ENCODE measurements around the gene GTF2H4.
"Not testable (repeated sequence)": the region's sequence is repeated elsewhere in the genome, so short reads cannot be mapped to it uniquely, and the experiment has no call there.

The GTF2H4 gene

DNA sequence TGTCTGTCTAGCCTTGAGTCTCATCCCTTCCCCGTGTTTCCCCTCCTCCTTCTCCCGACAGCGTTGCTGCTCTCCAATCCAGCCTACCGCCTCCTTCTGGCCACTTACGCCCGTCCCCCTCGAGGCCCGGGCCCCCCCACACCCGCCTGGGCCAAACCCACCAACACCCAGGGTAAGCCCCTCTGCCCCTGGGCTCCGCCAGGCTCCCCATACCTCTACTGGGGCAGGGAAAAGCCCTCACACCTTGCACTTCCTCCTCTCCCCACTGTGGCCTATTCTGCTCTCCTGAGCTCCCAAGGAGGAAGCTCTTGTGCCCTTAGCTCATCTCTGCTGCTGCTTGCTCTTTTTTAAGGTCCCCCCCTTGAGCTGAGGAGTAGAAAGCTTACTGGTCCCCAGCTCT, 12.7 kb upstream of the GTF2H4 start:
- no peak for DNase-seq

DNA sequence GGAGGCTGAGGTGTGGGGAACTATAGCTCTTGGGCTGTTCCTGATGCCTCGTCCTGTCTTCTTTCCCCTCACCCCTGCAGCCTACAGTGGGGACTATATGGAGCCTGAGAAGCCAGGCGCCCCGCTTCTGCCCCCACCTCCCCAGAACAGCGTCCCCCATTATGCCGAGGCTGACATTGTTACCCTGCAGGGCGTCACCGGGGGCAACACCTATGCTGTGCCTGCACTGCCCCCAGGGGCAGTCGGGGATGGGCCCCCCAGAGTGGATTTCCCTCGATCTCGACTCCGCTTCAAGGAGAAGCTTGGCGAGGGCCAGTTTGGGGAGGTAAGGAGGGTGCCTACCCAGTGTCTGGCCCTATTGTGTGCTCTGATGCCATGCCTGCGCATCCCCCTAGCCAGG, 11.5 kb upstream of the GTF2H4 start:
- no peak for DNase-seq

DNA sequence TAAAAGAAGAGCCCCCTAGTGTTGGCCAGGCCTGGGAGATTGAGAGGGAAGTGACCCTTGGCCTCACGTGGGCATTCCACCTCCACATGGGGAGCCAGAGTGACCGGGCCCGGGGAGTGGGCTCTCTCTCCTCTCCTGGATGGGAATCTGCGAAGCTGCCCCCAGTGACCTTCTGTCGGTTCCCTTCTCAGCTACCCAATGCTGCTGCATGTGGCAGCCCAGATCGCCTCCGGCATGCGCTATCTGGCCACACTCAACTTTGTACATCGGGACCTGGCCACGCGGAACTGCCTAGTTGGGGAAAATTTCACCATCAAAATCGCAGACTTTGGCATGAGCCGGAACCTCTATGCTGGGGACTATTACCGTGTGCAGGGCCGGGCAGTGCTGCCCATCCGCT, 10.1 kb upstream of the GTF2H4 start:
- no peak for DNase-seq

DNA sequence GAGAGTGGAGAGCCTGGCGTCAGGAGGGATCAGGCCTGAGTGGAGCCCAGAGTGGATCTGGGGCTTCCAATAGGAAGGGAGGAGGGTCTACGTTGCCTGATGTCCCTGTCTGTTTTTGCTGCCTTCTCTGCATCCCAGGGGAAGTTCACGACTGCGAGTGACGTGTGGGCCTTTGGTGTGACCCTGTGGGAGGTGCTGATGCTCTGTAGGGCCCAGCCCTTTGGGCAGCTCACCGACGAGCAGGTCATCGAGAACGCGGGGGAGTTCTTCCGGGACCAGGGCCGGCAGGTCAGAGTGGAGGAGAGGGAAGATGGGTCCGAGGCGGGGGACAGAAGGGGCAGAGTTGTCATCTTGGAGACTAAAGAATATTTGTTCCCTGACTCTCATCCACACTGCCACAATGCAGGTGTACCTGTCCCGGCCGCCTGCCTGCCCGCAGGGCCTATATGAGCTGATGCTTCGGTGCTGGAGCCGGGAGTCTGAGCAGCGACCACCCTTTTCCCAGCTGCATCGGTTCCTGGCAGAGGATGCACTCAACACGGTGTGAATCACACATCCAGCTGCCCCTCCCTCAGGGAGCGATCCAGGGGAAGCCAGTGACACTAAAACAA, 9.2 kb upstream of the GTF2H4 start:
- DNase-seq = no peak

DNA sequence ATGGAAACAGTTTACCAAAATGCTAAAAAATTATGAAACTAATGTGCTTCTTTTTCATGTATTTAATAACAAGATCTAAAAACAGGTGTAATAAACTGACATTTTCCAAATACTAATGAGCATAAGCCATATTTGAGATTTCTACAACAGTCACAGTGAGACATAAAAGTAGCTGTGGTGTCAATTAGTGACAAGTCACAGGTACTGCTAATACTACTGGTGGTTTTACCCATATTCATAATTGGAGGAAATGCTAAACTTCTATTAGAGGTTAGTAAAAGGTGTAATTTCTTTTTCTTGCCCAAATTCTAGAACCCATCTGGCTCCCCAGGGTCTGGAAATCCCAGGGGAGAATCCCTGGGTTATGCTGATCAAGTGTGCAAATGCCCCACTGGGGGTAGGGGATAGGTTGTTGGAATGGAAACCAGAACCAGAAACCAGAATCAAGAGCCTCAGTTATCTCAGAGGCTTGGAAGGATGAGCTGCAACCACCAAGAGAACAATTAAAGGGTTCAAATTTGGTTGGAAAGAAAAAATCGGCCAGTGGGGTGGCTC, 7.1 kb upstream of the GTF2H4 start:
- no peak for DNase-seq

DNA sequence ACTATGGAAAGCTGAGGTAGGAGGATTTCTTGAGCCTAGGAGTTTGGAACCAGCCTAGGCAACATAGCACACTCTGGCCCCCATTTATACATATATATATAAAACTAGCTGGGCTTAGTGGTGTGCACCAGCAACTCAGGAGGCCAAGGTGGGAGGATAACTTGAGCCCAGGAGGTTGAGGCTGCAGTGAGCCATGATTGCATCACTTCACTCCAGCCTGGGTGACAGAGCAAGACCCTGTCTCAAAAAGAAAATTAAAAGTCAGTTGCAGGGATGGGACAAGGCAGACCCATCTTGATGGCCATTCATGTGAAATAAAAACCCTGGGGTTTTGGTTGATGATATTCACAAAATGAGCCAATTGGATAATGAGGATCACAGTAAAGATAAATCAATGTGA, 6.6 kb upstream of the GTF2H4 start:
- DNase-seq = no peak

DNA sequence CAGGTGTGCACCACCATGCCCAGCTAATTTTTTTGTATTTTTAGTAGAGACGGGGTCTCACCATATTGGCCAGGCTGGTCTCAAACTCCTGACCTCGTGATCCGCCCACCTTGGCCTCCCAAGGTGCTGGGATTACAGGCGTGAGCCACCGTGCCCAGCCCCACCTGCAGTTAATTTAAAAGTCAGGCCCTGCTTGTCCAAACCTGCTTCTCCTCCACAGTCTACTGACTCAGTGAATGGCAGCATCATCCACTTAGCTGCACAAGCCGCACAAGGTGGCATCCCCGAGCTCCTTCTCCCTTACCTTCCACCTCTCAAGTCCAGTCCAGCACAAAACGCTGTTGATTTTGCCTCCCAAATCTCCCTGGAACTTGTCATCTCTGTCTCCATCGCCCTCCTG, 5.8 kb upstream of the GTF2H4 start:
- DNase-seq = not testable (repeated sequence)

DNA sequence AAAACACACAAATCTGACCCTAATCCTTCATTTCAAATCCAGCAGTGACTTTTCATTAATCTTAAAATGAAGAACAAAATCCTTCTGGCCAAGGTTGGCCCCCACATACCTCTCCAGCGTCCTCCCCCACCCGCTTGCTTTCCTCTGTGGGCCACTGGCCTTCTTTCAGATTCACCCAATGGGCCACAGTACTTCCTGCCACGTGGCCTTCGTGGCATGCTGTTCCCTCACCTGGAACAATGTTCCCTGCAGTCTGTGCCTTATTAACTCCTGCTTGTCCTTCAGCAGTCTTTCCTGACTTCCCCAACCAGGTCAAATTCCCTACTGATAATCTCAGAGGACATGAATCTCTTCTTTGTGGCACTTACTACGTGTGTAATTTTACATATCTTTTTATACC, 5.3 kb upstream of the GTF2H4 start:
- DNase-seq = no peak

DNA sequence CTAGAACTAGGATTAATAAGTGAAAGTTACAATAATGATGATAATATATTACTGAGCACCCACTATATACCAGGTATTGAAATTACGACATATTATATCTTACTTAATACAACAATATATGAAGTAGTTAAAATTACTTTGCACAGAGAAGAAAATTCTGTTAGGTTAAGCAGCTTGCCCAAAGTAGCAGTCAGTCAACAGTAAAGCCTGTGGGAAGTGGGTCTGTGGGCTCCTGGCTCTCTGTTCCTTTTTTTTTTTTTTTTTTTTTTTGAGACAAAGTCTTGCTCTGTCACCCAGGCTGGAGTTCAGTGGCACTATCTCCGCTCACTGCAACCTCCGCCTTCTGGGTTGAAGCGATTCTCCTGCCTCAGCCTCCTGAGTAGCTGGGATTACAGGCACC, 4.8 kb upstream of the GTF2H4 start:
- DNase-seq = no peak

DNA sequence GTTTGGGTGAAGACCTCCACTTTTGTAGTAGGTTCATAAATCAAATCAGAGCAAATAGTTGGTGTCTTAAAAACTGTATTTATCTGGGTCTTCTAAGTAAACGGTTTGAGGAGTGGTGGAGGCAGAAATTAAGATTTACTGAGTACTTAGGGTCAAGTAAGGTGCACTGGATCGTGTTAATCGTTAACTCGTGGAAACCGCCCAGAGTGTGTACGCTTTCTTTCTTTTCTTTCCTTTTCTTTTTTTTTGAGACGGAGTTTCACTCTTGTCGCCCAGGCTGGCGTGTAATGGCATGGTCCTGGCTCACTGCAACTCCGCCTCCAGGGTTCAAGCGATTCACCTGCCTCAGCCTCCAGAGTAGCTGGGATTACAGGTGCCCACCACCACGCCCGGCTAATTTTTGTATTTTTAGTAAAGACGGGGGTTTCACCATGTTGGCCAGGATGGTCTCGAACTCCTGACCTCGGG, 683 bp upstream of the GTF2H4 start:
- not testable (repeated sequence) for DNase-seq

DNA sequence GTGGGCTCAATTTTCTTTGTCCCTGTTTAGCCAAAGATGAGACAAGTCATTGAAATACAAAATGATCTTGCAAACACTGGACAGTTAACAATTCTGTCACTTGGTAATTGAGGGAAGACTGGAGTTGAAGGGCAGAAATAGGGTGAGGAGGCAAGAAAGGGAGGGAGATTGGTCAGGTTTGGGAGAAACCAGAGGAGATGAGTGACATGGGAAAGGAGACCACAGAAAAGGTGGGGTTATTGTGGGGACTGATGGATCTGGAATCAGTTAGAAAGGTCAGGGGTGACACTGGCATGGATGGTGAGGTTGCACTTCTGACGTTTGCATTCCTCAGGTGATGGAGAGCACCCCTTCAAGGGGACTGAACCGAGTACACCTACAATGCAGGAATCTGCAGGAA, 693 bp downstream of the GTF2H4 start:
- DNase-seq = no peak

DNA sequence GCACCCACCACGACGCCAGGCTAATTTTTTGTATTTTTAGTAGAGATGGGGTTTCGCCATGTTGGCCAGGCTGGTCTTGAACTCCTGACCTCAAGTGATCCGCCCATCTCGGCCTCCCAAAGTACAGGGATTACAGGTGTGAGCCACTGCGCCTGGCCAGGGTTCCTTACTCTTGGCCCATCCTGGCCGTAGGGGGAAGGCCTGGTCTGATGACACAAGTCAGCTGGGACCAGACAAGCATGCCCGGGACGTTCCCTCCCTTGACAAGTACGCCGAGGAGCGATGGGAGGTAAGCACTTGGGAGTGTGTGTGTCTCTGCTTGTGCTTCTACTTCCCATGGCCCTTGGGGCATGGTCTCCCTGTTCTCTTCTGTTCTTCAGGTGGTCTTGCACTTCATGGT, 2.5 kb downstream of the GTF2H4 start:
- DNase-seq = not testable (repeated sequence)

DNA sequence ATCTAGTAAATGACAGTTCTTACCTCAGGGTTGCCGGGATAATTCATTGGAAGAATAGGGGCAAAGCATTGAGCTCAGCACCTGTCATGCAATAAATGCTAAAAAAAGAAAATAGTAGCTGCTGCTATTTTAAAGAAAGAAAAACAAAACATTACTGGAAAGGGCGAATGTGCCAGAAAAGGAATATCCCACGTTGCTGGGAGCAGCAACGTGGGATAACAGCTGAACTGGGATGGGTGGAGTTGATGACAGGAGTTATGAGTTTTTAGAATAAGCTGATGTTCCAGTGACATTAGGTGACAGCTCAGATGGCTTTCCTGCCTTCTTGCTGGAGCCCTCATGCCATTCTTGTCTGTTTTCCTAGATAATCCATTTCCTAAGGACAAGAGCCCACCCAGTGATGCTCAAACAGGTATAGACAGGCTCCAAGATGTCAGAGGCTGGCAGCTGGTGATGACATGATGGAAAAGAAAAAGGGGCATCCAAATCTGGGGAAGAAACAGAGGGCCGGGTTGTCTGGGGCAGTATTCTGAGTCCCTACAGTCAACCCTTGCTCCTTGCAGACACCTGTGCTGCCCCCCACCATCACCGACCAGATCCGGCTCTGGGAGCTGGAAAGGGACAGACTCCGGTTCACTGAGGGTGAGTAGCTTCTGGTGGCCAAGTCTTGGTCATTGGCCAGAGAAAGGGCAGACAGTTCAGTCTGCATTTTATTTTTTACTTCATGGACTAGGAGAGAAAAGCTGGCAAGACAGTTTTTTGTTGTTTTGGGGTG, 4.9 kb downstream of the GTF2H4 start:
- DNase-seq = no peak

DNA sequence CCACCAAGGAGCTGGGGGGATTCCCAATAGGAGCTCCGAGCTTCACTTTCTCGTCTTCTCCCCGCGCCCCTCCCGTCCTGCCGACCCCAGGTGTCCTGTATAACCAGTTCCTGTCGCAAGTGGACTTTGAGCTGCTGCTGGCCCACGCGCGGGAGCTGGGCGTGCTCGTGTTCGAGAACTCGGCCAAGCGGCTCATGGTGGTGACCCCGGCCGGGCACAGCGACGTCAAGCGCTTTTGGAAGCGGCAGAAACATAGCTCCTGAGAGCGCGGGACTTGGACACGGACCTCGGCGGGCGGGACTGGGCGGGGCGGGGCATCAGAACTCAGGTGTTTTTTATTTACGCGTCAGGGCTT, 5.7 kb downstream of the GTF2H4 start:
- no peak for DNase-seq

DNA sequence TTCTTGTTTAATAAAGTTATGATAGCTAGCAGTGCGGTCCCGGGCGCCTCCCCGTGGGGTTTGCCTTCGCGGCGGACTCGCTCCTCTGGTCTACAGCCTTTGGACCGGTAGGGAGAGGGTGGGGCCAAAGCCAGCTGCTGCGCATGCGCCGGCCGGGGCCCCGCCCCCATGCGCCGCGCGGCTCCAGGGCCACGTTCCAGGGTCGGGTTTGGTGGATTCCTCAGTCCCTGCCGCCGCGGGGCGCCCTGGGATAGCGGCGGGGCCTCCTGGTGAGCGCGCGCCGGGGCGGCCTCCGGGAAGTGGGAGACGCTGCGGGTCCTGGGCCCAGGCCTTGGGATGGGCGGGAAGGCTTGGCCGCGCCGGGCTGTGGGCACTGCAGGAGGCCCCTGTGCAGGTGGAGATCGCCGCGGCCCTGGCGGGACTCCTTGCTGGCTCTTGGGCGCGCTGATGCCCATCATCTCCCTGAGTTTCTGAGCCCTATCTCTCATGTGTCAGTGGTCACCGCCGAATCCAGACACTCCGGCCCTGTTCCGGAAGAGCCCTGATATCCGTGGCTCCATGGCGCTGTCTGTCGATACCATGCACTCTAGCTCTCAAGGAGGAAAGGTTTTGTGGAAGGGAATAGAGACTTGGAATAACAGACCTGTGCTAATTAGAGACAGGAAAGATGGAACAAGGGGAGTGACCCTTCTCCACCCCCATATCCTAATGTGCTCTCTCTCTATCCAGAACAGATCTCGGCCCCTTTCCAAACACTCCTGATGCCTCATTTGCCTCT, 6.3 kb downstream of the GTF2H4 start, which contains the start of gene VARS2:
Gene VARS2 (plus strand): TSS at position 163 of the 778 bp plus-strand sequence. CDS start 599 bp downstream, at position 762.
- peak; percentile 91 for DNase-seq

DNA sequence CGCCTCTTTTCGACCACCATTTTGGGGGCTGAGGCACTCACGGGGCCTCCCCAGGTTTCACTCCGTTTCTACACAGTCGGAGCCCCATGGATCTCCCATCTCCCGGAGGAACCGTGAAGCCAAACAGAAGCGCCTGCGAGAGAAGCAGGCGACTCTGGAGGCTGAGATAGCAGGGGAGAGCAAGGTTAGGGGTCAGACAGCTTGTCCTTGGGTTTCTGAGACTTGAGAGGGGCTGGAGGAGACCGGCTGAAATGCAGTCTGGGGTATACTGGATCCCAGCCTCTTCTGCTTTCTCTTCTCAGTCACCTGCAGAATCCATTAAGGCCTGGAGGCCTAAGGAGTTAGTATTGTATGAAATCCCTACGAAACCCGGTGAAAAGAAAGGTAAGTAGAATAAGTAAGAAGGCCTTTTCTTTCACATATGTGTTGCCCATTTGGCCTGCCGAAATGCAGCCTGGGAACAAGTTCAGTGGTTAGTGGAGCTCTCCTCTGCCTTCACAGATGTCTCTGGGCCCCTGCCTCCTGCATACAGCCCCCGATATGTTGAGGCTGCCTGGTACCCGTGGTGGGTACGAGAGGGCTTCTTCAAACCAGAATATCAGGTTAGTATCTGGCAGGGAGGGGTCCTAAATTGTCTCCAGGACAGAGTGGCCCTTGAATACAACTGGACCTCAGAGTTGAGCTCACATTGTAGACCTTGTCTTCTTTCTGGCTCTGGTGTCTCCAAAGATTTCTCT, 7.0 kb downstream of the GTF2H4 start:
- no peak for DNase-seq

DNA sequence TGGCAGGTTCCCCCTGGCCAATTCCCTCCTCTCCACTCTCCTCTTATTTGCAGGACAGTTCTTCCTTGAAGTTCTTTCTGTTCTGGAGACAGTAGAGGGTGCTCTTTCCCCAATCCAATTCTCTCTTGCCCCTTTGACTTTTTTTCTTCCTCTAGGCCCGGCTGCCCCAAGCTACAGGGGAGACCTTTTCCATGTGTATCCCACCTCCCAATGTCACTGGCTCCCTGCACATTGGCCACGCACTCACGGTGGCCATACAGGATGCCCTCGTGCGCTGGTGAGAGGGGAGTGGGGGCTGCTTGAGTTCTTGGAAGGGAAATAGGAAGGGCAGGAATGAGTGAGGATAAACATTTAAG, 7.6 kb downstream of the GTF2H4 start:
- DNase-seq = no peak

DNA sequence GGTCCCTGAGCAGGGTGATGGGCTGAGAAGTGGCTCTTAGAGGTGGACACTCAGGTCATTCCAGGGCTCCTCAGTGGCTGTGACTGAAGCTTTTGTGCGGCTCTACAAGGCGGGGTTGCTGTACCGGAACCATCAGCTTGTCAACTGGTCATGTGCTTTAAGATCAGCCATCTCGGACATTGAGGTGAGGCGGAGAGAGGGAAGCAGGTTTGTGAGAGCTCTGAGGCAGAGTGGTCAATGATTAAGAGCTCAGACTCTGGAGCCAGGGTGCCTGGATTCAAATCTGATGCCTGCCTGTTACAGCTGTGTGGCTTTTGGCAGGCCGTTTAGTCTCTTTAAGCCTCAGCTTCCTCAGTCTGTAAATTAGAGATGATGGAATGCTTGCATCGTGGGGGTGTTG, 9.0 kb downstream of the GTF2H4 start:
- DNase-seq = no peak

DNA sequence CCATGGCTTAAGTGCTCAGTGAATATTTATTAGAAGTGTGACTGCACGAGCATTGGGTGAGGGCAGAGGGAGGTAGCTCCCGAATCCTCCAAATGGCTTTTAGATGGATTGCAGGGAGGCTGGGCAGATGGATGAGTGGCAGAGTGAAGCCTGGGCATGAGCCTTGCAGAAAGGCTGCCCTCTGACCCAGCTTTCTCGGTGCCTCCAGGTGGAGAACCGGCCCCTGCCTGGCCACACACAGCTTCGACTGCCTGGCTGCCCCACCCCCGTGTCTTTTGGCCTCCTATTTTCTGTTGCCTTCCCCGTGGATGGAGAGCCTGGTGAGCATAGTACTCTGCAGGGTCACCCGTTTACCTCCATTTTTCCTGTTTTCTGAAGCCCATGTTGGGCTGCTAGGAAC, 9.5 kb downstream of the GTF2H4 start:
- DNase-seq = no peak

DNA sequence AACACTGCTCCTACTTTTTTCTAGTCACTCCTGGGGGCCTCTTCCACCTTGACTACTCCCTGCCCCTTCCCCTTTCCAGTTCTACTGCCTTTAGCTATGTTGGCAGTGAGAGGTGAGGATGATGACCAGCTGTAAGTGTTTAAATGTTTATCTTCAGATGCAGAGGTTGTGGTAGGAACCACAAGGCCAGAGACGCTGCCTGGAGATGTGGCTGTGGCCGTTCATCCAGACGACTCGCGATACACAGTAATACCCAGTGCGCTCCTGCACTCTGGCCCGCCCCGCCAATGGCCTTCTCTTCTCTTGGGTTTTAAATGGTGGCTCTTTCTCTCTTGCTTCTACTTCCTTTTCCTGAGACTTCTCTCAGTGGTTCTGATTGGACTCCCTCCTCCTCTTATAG, 10.7 kb downstream of the GTF2H4 start:
- DNase-seq = no peak

DNA sequence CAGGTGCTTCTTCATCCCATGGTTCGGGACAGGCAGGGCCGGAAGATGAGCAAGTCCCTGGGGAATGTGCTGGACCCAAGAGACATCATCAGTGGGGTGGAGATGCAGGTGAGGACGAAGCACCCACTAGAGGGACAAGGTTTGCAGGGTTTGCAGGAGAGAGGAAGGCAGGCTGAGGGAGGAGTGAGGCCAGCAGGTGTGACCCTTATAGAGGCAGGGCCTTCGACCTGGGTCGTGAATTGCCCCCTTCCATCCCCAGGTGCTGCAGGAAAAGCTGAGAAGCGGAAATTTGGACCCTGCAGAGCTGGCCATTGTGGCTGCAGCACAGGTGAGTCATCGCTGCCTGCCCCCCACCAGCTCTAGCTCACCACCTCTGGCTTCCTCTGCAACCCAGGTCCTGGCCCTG, 14.4 kb downstream of the GTF2H4 start:
- no peak for DNase-seq

DNA sequence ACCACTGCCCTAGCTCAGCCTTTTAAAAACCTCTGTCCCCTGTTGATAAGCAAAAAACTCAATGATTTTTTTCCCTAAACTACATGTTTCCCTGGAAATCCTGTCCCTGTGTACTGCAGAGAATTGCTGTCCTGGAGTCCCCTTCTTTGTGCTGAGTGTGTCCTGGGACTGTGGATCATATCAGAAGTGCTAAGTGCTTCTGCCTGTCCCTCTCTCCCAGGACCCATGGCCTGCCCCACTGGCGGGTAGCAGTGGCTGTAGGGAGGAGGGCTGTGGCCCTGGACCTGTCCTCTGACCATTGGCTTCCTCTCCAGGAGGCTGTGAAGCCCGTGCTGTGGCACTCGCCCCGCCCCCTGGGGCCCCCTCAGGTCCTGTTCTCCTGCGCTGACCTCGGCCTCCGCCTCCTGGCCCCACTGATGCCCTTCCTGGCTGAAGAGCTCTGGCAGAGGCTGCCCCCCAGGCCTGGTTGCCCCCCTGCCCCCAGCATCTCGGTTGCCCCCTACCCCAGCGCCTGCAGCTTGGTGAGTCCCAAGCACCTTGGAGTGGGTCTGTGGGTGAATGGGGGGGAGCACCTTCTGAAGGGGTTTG, 16.1 kb downstream of the GTF2H4 start:
- not testable (repeated sequence) for DNase-seq

DNA sequence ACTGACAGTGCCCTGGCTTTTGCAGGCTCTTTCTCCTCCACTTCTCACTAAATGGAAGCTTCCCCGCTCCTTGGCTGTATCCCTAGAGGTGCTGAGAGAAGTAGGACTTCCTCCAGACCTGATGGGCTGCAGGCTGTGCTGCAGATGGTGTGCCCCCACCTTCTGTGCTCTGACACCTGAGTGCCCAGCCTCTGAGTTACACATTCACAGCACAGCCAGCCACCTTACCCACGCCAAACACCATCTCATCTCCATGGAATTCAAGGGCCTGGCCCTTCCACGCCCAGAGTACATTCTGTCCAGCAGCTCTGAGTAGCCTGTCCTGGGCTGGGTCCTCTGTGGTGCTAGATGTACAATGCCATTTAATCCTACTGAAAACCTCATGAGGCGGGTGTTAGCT, 18.6 kb downstream of the GTF2H4 start:
- no peak for DNase-seq

Data from T1000 (cell line).